GM20431 (cell line): ENCODE results near the gene RPS24.
"Not testable (repeated sequence)": the region's sequence is repeated elsewhere in the genome, so short reads cannot be mapped to it uniquely, and the experiment has no call there.

Experiments
- in situ Hi-C: fragments of 300-500 bp; cut with MseI, MboI; formaldehyde crosslinking; loops from one replicate; pipeline ENCODE4 v1.15.0; 2020; ENCODE audit warnings: low sequenced_read_pairs; ENCODE audit not compliant: unreplicated experiment

The RPS24 gene

GRCh38 chr10:78046711-78047269 is 13.1 kb downstream of the RPS24 start:
- in situ Hi-C loops = loop anchor here (10.0 kb wide), 1 partner anchor 1148 kb away; no protein-coding TSS in a partner anchor

GRCh38 chr10:78047314-78047891 is 13.7 kb downstream of the RPS24 start:
- in situ Hi-C loops = loop anchor here (10.0 kb wide), 1 partner anchor 1147 kb away; no protein-coding TSS in a partner anchor

- in situ Hi-C loops = loop anchor here (10.0 kb wide), 1 partner anchor 1145 kb away; no protein-coding TSS in a partner anchor
Measured at GRCh38 chr10:78049851-78050250, 16.2 kb downstream of the RPS24 start.

GRCh38 chr10:78053211-78053868 is 19.7 kb downstream of the RPS24 start:
- in situ Hi-C loops = no loop called here

GRCh38 chr10:78058562-78058961 is 24.9 kb downstream of the RPS24 start:
- in situ Hi-C loops = no loop called here

- in situ Hi-C loops = no loop called here
Measured at GRCh38 chr10:78059906-78060702, 26.4 kb downstream of the RPS24 start.

- in situ Hi-C loops = no loop called here
Measured at GRCh38 chr10:78062296-78062695, 28.6 kb downstream of the RPS24 start.

GRCh38 chr10:78063236-78063635 is 29.6 kb downstream of the RPS24 start:
- in situ Hi-C loops = no loop called here

GRCh38 chr10:78064919-78065318 is 31.3 kb downstream of the RPS24 start:
- in situ Hi-C loops = not testable (repeated sequence)

GRCh38 chr10:78065611-78066010 is 31.9 kb downstream of the RPS24 start:
- in situ Hi-C loops = no loop called here

GRCh38 chr10:78066012-78066411 is 32.3 kb downstream of the RPS24 start:
- in situ Hi-C loops = no loop called here

GRCh38 chr10:78066728-78067430 is 33.2 kb downstream of the RPS24 start:
- in situ Hi-C loops = no loop called here

GRCh38 chr10:78069151-78069550 is 35.5 kb downstream of the RPS24 start:
- in situ Hi-C loops = no loop called here

GRCh38 chr10:78070064-78070463 is 36.4 kb downstream of the RPS24 start:
- in situ Hi-C loops = not testable (repeated sequence)

- in situ Hi-C loops = no loop called here
Measured at GRCh38 chr10:78070726-78071125, 37.1 kb downstream of the RPS24 start.

- in situ Hi-C loops = no loop called here
Measured at GRCh38 chr10:78071140-78071856, 37.6 kb downstream of the RPS24 start.

- in situ Hi-C loops = no loop called here
Measured at GRCh38 chr10:78071857-78072179, 38.2 kb downstream of the RPS24 start.

GRCh38 chr10:78072504-78072903 is 38.8 kb downstream of the RPS24 start:
- in situ Hi-C loops = no loop called here

GRCh38 chr10:78075806-78076205 is 42.1 kb downstream of the RPS24 start:
- in situ Hi-C loops = not testable (repeated sequence)
